Testis (tissue), 2 donors: ENCODE data around the gene FARP2.

Experiments
- POLR2A ChIP-seq: fragments of 450-650 bp; IDR thresholded peaks from one replicate; pipeline ENCODE4 v1.6.1; 2017; ENCODE audit warnings: antibody characterized with exemption, mild to moderate bottlenecking, moderate library complexity
- TF ChIP-seq, protein P1 (sequence below), 3 experiments: fragments of 450-650 bp in 2 of 3; fragments of 200-600 bp in 1 of 3; sonication (generic) in 1 of 3; IDR thresholded peaks; one replicate each; pipeline ENCODE4 v1.5.1; 2016 to 2019; ENCODE audit warnings: antibody characterized with exemption in 3 of 3, mild to moderate bottlenecking in 2 of 3, moderate library complexity in 1 of 3

DNA sequence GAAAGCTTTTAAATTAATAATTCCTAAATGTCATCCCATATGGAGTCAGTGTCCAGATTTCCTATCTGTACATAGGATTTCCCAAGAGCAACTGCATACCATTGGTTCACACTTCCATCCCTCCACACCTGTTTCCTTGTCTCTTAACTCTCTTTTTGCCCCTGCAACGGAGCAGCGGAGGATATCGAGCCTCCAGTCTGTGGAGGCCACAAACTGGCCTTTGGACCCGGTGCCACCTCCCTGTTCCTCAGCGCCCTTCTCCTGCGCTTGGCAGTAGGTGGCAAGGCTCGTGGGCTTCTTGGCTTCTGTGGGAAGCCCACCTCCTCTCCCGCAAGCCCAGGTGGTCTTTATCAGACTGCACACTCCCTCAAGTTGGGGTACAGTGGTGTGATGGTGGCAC is 176.1 kb downstream of the FARP2 start:
- TF ChIP-seq, protein P1, sequence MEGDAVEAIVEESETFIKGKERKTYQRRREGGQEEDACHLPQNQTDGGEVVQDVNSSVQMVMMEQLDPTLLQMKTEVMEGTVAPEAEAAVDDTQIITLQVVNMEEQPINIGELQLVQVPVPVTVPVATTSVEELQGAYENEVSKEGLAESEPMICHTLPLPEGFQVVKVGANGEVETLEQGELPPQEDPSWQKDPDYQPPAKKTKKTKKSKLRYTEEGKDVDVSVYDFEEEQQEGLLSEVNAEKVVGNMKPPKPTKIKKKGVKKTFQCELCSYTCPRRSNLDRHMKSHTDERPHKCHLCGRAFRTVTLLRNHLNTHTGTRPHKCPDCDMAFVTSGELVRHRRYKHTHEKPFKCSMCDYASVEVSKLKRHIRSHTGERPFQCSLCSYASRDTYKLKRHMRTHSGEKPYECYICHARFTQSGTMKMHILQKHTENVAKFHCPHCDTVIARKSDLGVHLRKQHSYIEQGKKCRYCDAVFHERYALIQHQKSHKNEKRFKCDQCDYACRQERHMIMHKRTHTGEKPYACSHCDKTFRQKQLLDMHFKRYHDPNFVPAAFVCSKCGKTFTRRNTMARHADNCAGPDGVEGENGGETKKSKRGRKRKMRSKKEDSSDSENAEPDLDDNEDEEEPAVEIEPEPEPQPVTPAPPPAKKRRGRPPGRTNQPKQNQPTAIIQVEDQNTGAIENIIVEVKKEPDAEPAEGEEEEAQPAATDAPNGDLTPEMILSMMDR (IDR thresholded peaks at IDR 0.05), result no peak
- no peak for TF ChIP-seq POLR2A
